Stimulated activated CD4-positive, alpha-beta T cell treated with anti-CD3 and anti-CD28 coated beads, Interleukin-1b, Interleukin-23, amount 100 ng/mL, for 4 hours (primary cell): ENCODE measurements around the gene DSG2.
"Not testable (repeated sequence)": the region's sequence is repeated elsewhere in the genome, so short reads cannot be mapped to it uniquely, and the experiment has no call there.

Experiments used
- DNase-seq, 2 donors: peaks; one replicate each; pipeline ENCODE4 v3.0.0-alpha.2; 2020; ENCODE audit warnings: low read depth in 2 of 2

DSG2 gene

DNA sequence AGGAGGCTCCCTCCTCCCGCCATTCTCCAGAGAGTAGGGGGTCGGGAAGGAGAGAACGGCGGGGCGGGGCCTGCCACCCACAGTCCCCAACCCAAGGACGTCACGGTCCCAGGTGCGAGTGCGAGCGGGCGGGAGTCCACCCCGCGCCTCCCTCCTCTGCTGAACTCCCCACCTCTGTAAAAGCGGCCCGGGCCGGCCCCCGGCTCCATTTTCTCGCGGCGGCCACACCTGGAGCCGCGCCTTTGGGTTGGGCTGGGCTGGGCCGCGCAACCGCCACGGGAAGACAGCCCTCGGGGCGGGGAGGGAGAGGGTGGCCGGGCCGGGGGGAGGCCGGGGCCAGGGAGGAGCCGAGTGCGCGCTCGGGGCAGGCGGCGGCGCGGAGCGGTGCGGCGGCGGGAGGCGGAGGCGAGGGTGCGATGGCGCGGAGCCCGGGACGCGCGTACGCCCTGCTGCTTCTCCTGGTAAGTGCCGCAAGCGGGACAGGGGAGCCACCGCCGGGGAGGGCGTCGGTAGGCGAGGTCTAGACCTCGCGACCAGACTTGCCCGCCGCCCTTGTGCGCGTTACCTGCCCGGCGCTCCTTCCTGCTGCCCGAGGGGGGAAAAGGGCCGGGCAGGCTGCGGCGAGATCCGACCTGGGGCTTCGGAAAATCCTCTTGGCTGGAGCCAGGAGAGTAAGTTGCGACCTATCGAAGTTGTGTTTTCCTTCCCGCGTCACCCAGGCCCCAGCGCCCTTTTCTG, at the start of gene DSG2:
Gene DSG2, plus strand, starts transcription at position 342 of the 738 bp plus-strand sequence. Its CDS starts 75 bp downstream, at position 417.
- DNase-seq: peak in 1 of 2 donors; percentile 5

DNA sequence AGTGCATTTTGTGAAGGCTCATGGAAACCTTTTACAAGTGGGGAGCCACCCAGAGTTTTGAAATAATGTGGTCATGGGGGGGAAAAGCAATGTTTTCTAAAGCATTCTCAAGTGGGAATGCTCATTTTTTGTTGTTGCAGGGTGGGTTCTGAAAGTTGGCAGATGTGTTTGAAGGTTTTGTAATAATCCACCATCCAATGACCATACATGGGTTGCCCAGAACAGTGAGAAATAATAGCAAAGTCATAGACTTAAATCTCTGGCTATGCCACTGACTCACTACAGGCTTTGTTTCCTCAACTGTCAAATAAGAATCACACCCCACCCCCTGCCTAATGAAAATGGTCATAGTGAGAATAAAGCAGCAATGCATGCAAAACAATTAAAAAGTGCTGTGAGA, 47.6 kb upstream of the DSG2 start:
- no peak for DNase-seq

DNA sequence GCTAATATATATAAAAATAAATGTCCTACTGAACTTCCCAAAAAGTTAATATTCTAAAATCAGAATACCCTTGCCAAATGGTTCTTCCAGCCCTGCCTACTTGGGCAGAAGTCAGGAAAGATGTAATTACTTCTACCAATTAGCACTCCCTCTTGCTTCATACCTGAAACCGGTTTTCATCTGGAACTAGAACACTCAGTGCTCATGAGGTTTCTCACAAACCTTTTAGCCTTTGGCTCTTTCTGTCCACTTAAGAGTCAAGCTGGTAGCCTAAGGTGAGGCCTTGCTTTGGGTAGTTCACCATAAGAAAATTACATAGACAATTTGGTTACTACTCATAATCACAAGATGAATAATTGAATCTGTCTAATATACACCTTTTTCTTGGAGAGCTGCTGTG, 46.4 kb upstream of the DSG2 start:
- no peak for DNase-seq

DNA sequence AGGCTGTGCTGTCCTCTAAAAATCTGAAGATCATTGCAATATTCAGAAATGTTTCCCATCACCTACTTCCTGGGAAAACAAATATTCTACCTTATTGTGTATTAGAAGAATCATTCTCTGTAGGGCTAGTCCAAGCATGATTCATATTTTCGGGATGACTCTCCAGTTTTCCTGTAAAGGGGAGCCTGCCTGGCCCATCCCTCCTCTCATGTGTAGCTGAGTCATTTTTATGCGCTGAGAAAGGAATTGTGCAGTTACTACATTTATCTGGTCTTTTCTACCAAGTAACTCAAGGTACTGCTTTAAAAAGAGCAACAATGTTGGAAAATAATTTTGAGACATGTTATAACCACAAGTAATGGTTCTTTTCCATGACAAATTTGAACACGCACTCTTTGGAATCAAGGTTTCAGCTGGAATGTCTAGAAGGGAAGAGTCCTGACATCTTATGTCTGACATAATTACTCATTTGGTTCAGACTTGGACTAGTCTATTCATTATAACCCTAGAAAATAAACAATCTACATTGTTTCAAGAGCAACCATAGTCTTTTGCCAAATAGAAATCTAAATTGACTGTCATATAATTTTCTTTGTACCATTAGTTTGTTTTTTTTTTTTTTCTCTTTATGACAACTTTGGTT, 43.8 kb upstream of the DSG2 start:
- no peak for DNase-seq

DNA sequence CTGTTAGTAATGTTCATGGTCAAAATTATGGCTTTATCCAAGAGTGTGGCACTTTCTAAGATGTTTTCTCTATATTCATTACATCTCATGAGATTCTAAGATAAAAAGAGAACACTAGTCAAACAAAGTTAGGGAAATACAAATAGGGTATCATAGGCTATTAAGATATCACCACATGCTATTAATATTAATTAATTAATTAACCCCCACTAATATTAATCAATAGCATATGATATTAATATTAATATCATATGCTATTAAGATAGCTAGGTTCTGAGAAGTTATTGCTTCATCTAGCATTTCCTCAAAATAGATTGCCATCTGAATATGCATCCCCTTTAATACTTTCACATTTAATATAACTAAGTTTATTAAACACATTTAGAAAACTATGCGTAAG, 28.3 kb upstream of the DSG2 start:
- DNase-seq: no peak

DNA sequence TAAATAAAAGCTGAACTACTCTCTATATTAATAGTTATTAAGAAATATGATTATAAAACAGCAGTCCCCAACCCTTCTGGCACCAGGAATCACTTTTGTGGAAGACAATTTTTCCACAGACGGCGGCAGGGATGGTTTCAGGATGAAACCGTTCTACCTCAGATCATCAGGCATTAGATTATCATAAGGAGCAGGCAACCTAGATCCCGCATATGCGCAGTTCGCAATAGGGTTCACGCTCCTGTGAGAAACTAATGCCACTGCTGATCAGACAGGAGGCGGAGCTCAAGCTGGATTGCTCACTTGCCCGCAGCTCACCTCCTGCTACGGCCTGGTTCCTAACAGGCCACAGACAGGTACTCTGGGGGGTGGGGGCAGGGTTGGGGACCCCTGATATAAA, 19.3 kb upstream of the DSG2 start:
- no peak for DNase-seq

DNA sequence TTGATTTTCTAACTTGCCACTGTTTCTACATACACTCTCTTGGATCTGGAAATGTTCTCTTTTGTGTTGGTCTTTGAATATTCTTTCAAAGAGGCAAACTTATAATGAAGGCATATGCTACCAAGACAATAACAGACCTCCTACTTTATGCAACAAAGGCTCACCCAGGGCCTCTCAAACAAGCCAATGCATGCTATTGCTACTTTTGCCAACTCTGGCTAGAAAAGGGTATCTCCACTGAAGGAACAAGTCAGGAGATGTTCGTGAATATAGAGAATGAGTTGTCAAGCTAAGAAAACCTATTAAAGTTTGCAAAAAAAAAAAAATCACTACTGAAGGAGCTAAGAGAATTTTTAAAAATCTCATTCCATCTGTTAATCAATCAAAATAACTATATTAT, 15.9 kb upstream of the DSG2 start:
- no peak for DNase-seq

DNA sequence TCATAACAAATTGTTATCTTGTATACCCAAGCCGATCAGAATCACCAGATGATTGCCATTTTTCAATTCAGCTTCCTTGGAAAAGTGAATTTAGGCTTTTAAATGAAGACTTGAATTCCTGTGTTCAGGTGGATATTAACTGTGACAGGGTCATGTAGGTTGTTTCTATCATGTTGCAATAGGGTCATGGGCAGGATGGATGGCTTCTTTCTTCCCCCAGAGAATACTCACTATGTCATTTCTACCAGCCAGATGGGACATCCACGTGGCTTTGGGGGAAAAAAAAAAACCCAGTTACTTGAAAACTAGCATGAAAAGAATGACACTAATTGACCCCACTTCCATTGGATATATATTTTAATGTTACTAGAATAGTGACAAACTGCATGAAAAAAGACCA, 14.6 kb upstream of the DSG2 start:
- DNase-seq: no peak

DNA sequence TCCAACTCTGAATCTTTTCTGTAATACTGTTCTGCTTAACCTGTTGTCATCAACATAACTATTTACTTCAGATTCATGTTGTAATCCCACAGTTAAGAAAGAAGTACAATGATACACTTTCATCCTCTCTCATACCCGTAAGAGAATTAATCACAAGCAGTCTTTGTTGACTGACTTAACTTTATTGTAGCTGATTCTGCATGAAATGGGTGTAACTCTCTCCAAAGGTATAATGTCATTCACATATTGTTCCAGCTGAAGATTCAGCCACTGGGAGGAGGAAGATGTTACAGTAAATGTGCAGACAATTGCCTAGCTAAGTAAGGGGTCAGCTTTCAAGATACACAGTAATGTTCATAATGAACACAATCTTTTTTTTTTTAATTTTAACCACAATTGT, 13.5 kb upstream of the DSG2 start:
- DNase-seq: no peak

DNA sequence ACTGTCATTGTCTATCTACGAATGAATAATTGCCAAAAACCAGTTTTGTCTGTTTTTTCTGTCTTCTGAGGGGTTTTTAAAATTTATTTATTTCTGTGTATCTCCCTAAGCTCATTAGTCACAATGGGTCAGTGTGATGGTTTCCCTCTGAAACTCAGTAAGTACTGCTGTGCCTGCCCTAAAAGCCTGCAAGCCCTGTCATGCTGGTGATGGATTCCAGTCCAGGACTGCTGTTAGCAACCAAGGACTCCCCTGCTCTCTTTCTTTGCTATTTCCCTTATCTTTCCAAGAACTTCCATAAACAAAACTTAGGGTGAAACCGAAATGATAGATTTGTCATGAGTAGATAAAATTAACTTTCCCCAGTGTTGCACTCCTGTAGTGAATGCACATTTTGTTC, 11.8 kb upstream of the DSG2 start:
- DNase-seq: no peak

DNA sequence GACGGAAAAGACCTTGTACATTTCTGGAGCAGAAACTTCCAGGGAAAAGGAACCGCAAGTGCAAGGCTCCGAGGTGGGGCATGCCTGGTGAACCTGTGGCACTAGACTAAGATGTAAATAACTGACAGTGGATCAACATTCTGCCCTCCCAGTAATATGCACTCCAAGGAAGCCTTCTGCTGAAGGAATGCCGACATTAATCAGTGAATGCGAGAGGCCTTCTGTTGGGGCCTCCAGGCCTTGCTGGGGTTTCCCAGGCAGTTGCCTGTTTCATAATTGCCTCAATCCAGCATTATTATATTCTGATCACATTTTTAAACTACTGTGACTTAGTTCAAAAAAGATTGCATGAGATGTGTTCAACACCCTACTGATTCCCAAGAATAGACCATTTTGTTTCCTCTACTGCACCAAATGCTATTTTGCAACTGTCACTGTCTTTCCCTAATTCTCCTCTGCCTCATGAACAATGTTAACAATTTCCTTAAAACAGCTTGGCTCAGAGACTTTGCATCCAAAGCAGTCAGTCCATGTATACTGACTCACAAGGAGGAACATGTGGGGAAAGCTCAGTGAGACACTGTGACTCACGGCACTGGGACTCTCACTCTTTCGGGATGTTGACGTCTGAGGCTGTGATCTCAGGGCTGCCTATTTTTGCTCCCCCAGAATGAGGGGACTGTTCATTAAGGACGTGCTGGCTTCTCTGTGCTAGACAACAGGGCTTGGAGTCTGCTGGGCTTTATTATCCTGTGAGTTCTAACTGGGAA, 10.5 kb upstream of the DSG2 start:
- DNase-seq: no peak

DNA sequence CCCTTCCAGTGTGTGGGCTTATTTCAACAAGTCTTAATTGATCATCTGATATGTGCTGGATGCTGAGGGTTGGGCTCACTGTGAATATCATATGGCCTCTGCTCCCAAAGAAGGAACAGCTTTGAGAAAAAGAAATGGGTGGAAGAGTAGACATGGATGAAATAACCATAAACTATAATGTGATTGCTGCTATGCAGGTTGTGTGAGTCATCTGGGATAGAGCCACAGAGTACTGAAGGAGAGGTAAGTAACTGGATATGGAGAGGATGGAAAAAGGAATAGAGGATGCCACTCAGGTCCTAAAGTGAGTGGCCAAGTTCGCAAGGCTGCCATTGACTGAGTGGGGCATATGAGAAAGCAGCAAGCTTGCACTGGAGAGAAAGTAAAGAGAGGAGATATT, 8.7 kb upstream of the DSG2 start:
- DNase-seq: no peak

DNA sequence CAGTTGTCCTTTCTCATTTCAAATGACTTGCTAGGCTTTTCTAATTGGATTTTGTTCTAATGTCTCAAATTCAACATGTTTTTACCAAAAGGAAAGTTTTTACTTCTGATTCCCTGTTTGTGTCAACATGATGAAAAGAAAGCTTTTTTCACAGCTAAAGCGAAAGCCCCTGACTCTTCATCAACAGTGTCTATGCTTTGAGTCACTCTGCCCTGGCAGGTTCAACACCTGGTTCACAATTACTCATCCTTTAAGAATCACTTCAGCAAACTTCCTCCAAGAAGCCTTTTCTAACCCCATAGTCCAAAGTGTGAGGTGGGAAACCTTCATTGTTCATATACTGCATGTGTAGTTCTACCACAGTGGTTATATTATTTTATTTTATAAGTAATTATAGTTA, 7.6 kb upstream of the DSG2 start:
- DNase-seq: no peak

DNA sequence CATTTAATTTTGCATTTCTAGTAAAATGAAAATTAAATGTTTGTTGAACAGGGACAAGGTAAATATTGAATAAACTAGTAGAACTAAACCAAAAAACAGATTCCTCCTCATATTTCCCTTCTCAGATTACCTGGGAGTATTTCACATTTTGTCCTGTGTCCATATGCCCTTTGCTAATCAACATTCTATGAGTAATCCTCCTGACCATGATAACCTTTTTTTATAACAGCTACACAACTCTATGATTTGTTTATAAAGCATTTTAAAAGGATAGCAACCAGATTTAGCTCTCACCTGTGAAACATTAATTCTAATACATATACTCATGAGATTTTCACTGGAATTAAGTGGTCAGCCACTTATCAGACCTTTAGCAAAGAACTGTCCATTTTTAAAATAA, 7.1 kb upstream of the DSG2 start:
- no peak for DNase-seq

DNA sequence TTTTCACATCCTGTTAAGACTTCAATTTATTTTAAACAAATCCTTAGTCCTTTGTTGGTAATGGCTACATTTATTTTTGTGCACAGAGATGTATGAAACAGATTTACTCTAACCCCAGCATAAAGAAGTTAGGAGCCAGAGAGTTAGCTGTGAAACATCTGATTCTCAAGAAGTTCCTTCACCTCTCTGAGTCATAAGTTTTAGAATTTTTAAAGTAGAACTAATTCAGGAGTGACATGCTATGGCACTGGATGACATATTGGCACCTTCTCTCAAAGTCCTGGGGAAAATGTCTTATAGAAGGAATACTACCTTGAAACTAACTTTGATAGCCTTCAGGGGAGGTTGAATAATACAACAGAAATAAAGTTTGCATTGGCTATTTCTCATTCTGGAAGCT, 6.4 kb upstream of the DSG2 start:
- no peak for DNase-seq

DNA sequence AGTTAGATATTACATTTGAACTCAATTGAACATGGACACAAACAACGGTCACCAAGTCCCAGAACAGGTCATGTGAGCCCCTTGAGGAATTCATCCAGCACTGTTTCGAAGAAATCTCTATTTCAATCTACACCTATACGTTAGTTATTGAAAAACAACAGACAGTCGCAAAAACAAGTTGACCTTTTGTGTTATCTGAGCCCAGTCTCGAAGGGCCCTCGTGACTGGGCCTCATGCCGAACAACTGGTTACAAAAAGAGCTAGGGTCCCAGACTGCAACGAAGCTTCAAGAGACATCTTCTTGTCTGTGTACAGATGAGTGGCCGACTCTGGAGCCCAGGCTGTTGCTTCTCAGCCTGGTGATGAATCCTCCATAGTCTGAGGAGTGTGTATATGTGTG, 5.3 kb upstream of the DSG2 start:
- DNase-seq: no peak

DNA sequence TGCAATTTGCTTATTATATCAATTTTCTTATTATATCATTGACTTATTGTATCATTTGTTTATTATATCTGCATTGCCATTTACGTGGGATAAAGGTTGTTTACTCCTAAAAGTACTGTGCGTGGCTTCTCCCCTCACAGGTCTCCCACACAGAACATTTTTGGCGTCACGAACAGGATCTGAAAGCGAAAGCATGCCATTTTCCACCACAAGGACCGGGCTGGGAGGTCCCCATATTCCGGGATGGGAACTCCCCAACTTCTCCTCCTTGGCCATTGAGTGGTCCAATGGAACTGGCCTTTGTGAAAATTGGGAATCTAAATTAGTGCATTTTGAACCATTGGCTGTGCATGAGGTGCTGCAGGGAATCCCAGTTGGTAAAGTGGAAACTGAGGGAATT, 4.8 kb upstream of the DSG2 start:
- DNase-seq: no peak

DNA sequence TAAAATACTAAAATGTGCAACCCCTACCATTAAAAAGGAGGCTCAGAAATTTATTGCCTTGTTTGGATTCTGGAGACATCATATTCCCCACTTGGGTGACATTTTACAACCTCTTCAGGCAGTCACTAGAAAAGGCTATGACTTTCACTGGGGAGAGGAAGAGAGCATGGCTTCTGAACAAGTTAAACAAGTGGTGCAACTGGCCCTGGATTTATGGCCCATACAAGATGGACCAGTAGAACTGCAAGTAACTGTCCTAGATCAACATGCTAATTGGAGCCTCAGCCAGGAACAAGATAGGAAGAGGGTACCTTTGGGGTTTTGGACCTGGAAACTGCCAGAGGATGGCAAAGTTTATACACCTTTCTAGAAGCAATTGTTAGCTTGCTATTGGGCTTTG, 4.0 kb upstream of the DSG2 start:
- DNase-seq: no peak

DNA sequence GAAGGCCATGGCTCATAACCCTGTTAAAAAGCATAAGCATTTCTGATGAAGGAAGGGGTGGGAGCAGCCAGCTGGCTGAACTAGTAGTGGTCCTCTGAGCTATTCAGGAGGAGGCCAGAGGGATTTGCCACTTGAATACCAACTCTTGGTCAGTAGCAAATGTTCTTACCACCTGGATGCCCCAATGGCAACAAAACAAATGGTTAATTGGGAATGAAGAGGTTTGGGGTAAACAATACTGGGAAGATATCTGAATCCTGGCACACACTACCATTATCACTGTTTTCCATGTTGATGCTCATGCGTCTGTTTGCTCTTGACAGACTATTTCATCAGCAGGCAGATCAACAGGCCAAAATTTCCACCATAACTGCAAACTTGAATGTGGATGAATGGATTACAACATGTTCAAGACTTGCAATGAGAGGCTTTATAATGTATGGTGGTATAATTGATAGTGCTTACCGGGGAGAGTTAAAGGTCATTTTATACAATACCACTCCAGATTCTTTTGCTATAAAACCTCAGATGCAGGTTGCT, 3.2 kb upstream of the DSG2 start:
- not testable (repeated sequence) for DNase-seq

DNA sequence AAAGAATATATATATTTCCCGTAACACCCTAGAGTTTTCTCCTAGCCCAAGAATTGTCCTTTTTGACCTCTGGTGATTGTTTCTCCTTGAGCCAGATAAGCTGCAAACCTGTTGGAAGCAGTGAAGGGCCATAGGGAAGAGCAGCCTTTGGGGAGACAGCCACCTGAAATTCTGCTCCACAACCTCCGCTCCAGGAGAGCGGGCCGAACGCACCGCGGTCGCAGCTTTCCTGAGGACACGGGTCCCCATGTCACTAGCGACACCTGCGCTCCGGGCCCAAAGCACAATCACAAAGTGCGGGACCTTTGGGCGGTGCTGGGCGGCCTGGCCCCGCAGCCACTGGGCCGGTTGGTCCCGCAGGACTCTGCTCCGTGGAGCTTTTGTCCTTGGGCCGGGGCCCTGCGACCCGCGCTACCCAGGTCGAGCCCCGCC, 557 bp upstream of the DSG2 start:
- DNase-seq: no peak

DNA sequence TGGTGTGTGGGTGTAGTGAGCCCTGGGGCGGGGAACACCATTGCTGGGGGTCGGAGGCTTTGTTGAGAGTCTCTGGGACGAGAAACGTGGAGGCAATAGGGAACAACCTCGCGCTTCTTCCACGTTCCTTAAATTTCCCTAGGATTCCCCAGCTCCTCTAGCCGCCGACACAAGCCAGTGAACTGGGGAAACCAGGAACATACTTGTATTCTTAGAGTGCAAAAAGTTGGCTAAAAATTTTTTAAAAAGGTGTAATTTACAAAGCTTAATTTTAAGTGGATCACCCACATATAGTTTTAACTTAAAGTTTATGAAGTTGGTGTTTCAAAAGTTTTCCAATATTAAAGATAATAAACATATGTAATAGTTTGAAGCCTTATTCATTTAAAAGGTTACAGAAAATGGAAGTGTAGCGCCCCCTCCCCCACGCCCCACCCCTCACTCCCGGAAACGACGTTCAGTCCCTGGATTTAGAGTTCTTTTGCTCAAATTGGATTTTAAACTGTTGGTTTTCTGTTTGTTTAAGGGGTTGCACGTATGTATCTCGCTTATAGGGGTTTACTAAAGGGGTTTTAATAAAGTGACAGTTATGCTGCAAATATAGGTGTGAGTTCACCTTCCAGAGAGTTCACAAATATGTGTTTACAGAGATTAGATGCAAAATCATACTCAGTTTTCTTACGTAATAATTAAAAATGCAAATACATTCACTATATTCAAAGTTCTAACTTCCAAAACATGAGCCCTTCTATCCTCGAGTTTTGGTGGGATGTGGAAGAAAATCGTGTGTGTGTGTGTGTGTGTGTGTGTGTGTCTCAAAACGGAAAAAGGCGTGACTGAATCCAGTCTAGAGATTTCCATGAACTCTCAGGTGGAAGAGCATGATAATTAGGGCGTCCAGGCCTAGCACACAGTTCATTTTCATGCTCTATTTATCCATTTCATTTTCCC, 872 bp downstream of the DSG2 start:
- DNase-seq: no peak
